NCI-H2196 treated with DMSO at 0.1 percent for 48 hours (cell line): ENCODE results near the gene CAMTA1.

Experiments used
- DNase-seq: peaks from one replicate; lab custom pipeline; 2025; ENCODE audit not compliant: unreplicated experiment; lab: John Stamatoyannopoulos, UW

Gene CAMTA1

DNA sequence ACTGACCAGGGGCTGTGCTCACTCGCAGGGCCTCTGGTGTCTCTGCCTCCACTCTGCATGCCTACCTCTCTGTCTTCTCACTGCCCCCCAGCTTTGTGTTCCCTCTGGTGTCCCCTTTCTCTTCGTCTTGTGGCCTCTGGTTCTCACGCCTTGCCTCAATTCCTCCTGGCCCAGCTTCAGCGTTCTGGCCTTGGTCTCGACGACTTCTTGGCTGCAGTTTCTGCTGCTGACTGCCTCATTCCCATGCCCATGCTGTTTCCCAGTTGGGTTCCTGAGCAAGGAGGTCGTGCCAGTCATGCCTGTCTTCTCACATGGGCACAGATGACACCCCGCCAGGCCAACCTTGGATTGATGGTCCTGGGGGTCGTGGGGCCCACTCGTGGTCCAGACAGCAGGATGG, 562.8 kb downstream of the CAMTA1 start:
- no peak for DNase-seq

DNA sequence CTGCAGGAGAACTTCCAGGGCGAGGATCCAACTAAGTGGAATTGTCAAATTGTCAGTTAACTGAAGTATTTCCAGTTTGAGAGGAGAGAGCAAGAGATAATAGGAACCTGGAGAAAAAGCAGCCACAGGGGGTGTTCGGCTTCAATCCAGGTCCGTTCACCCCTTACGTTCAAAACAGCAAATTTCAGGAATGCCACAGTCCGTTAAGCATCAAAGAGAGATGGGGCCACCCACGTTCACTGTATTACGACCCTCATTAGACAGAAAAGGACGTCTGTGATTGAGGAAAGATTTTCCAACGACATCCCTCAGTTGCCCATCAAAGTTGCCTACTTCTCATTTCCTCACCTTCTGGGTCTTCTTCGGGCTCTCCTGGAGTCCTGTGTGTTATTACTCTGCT, 563.3 kb downstream of the CAMTA1 start:
- DNase-seq: no peak

DNA sequence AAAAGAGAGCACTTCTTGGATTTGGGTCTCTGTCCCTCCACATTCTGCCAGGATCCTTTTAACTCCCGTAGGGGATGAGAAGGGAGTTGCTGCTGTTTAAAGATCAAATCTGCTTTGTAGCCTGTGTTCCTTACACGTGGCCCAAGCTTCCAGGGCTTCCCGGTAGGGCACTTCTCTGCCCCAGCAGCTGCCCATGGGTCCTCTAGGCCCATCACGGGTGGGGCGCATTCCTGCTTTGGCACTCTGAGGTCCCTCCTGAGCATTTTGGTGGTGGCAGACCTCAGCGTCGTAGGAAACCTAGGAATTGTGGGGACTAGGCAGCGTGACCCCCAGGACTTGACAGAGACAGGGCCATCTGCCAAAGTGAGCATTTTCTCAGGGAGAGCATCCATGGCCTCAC, 565.5 kb downstream of the CAMTA1 start:
- DNase-seq: no peak

DNA sequence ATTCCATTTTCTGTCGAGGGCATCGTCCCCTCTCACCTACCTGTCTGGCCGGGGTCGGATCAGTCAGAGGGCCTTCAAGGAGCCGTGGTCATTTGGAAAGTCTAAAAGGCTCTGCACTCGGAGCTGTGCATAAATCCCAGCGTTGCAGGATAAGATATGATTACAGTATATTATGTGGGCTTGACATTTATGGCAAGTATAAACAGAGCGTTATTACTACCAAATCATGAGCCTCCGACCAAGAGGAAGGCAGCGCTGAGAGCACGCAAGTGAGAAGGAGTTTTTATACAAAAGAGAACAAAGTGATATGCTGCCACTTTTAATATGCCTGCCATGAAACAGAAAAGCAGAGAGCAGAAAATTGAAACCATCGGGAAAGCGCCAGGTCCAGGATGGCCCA, 566.4 kb downstream of the CAMTA1 start:
- no peak for DNase-seq

DNA sequence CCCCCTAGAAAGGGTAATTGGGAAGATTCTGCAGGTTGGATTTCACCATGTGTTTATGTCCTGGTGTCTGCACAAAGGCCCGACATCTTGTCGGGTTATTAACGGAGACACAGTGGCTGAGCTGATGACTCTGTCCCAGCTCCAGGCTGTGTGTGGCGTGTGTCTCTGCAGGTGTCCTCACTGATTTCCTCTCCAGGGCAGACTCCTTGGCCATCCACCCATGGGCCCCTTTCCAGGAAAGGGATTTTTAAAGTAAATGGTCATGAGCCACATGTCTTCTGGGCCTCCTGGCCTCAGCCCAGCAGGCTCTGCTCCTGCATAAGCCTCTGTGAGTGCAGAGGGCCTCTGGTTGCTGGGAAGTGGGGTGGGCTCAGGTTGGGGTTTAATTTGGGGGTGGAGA, 567.1 kb downstream of the CAMTA1 start:
- no peak for DNase-seq

DNA sequence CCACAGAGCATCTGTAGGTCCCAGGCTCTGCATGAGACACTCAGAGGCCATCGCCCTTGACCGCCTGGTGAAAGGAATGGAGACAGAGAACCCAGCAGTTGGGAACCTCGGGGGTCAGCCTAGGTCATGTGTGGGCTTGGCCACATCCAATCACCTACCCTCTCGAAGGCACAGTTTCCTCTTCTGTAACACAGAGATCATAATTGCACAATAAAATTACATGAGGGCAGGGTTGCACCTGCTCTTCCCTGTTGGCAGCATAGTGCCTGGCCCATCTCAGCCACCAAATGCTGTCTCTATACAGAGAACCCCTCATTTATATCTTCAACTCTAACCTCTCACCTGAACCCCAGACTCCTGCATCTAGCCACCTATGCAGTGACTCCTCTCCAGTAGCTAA, 567.7 kb downstream of the CAMTA1 start:
- DNase-seq: no peak

DNA sequence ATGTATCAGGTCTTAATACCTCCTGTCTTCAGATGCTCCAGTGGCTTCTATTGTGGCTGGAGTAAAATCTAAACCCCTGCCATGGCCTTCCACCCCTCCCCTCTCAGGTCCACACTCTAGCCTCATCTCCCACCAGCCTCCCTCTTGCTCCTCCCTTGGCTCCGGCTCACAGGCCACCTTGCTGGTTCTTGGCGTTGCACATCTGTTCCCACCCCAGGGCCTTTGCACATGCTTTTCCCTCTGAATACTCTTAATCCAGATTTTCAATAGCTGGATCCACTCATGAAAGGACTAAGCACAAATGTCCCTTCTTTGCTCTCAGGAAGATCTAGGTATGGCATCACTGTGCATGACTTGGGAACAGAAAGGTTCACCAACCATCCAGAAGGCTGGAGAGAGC, 570.4 kb downstream of the CAMTA1 start:
- DNase-seq: no peak

DNA sequence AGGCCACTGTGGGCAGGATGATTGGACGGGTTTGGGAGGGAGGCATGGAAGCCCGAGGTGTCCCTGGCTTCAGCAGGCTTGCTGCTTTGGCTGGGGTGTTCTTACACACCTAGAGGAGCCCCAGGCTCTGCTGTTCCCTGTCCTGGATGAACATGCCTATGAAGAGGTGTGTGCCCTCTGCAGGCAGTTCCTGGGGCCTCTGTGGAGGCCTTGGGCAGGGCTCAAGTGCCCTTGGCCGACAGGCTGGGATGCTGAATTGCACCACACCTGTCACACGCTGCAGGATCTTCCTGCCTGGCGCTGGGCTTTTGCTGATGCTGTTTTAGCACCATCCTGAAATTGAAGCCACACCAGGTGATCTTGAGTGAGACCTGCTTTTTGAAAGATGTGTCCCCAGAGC, 570.8 kb downstream of the CAMTA1 start:
- no peak for DNase-seq

DNA sequence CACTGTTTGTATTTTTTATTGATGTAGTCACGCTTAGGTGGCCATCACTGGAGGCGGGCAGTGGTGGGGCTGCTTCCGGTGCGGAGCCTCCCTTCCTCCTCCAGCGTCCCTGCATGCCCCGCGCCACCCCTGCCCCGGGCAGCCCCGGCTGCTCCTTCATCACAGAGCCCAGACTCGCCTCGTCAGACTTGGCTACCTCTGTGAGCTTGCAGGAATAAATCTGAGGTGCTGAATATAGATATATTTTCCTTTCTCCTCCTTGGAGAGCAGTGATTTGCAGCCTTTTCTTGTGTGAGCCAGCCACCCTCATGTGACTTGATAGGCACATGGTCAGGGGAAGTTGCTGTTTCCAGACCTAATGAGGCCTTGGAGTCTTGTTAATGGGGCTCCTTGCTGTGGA, 573.2 kb downstream of the CAMTA1 start:
- DNase-seq: no peak

DNA sequence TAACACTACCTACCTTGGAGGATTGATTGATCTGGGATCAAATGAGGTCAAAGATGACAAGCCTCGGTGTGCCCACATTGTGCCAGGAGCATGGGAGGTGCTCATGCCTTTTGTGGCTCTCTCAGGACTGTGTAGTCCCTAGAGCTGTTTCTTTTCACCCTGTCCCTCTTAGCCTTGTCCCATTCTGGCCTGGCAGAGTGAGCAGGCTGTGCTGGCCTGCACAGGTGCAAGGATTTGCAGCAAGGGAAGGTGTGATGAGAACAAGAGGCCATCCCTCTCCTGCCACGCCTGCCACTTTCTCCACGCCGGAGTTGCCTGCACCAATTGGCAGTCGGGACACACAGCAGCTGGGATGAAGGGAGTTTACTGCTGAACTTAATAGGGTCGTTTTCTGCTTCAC, 575.3 kb downstream of the CAMTA1 start:
- DNase-seq: no peak

DNA sequence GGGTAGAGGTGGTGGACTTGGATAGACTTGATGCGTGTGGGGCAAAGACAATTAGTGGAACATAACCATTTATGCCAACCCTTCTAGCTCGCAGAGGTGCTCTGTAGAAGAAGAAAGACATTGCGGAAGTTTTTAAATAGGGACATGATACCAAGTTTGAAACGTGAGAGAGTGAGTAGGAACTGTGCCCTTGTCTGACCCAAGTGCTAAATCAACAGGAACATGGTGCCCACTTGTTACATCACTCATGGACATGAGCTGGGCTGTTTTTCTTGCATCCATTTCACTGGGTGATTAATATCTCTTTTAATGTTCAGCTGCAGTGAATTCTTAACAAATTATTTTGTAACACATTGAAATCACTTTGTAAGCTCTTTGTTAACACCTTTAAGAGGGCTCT, 577.7 kb downstream of the CAMTA1 start:
- no peak for DNase-seq

DNA sequence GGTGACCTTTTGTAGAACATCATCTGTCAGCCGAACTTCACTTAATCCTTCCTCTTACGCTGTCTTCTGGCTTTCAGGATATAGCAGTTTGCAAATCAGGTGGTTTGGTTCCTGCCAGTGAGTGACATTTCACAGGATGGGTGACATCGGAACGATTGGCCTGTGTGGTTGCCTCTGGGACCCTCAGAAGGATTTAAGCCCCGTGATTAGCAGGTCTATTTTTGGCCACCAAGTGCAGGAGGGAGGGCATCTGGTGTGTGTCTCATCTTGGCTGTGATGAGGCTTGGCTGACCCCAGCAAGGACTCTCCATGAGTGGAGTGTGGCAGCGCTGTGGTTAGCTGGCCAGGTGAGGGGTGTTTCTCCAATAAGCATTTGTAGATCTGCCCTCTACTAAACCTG, 578.2 kb downstream of the CAMTA1 start:
- DNase-seq: no peak

DNA sequence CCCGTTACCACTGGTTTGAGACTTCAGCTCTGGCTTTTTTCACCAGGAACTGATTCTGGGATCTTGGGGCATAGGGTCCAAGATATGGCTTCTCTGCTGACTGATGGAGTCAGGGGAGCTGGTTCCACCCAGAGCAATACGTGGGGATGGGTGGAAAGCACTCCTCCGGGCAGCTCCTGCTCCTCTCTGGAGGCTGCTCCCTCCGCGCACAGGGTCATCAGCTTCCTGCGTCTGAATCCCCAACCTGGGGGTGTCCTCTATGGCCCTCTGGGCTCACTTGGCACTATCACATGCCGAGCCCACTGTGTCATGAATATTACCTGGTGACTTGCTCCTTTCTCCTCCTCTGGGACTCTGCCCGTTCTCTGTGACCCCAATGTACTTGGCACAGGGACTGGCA, 580.5 kb downstream of the CAMTA1 start:
- DNase-seq: no peak

DNA sequence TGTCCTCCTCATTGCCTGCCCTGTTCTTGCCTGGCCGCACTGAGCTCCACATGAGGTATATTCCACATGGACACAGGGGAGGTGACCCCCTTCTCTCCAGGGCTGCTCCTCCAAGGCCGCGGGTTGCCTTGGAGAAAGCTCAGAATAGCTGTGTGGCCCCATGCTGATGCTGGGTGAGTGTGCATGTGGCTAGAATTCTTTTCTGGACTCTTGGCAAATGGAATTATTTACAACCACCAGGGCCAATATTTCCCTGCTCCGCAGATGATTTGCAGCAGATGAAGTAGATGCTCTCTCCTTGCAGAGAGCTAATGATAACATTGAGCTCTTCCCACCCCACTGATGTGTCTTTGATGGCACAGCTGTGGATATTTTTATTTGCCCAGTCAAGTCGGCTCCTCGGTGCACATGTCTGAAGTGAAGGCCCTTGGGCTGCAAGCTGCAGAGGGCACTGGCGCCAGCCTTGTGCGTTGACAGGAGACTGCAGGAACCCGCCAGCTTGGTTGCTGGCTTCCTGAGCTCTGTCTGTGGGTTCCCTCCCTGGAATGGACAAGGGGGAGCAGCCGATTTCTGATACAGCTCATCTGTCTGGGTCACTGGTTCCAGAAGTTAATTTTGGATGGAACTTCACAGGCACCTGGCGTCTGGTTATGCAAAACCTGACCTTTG, 581.2 kb downstream of the CAMTA1 start:
- peak; percentile 41 for DNase-seq

DNA sequence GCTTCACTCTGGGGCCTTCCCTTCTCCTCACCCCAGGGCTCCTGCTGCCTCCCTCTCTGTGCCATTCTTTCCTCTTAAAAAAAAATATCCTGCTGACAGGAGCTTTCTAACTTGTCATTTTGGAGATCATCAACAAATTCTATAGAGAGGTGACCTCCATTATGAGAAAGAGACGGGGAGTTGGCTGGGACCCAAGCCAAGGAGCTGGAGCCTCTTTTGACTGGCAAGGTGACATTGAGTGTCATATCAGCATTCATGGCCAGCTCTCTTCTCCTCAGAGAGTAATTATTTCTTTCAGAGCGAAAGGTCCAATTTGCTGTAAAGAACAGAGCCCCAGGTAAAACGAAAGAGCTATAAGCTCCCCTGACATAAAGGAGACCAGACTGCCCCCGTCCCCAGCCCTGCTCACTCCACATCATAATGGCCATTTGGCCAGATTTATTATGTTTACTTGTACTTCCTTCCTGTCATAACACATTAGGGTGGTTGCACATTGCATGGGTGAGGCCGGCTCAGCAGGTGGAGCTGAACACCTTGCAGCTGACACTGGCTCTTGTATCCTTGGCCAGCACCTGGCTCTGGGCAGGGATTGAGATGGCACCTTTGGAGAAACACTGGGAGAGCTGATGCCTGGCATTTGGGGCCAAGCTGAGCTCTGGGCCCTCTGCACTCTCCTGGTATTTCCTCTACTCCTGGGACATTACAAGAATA, 581.9 kb downstream of the CAMTA1 start:
- DNase-seq: peak; percentile 47

DNA sequence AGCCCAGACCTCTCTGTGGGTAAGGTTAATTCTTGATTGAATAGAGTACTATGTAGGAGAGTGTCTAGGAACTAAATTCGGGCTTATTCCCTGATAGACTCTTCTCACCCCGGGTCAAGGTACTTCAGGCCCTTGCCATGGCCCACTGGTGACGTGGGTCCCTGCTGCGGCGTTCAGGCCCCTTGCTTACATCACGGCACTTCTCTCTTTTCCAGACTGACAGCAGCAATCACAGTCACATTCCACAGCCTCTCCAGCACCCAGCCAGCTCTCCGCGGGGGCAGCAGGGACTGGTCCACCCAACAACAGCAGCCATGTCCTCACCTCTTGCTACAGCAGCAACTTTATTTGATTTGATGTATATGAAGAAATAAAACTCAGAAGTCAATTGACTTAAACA, 584.6 kb downstream of the CAMTA1 start:
- no peak for DNase-seq

DNA sequence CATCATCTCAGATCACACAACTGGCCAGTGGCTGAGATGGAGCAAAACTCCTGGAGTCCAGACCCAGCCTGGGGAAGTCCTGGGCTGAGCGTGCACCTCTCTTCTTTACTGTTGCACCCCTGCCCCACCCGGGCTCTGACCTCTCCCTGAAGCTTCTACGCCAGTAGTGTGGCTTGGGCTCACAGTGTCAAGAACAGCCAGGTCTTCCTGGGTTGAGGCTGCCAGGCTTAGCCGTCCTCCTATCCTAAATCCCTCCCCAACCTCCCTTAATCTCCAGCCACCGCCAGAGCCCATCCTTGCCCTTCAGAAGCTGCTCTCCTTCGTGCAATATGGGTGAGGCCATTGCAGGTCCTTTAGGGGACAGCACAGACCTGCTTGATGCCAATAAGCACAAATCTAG, 586.7 kb downstream of the CAMTA1 start:
- no peak for DNase-seq

DNA sequence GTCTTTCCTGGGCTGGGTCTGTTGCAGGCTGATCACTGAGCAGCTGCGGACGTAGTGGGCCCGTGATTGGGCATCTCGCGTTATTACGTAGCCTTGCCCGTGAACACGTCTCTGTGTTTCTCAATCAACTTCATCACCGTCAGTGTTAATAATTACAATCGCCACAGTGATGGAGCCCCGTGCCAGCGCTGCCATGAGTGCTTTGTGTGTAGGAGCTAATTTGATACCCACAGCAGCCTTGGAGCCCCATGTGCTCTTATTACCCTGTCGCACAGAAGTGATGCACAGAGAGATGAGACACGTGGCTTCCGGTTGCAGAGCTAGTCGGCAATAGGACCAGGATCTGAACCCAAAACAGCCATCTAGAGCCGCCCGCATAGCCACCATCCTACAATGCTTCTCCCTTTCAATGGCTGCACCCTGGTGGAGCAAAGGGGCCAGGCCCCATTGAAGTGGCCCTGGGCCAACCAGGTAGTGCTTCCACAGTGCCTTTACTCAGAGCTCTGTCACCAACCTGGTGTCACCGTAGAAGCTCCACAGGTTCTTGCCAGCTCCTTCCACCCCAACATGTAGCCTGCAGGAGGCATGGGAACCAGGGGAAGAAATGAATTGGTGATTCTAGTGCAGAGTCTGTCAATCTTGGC, 587.3 kb downstream of the CAMTA1 start:
- no peak for DNase-seq

DNA sequence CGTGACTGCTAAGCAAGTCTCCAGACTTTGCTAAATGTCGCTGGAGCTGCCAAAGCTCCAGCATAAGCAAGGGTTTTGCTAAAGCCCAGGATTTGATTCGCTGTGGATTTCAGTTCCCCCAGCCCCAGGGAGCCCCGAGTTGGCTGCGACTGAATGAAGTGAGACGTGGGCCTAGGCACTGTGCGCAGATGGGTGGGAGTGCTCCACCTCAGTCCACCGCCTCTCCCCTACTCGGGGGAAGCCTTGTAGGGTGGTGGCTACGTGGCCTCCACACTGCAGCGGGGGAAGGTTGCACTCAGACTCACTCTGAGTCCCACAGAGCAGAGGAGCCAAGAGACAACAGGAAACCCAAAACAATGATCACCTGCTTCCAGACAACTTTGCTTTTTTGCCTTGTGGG, 588.0 kb downstream of the CAMTA1 start:
- no peak for DNase-seq

DNA sequence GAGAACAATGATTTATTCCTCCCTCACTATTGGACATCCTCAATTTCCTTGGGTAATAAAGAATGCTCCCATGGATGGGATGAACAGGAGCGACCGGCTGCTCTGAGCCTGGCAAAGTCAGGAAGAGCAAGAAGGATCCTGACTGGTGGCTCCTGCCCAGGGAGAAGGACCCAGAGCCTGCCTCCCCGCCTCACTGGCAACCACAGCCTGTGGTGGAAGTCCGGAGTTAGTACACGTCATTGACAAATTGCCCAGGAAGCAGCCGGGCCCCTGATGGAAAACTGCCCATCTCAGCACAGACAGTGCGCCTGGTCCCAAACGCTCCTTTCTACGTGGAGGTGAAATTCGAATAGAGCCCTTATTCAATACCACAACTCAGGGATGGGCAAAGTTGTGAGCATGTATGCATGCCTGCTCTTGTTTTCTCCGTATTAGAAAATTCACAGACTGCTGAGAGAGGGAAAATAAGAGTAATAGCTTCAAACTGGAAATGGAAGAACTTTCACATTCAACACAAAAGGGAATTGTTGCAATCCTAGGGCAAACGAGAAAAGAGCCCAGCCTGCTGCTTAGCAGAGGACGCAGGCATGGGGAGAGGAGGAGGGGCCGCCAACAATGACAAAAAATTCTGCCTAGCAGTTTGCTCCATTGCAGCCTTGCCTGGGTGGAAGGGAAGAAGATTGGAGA, 588.8 kb downstream of the CAMTA1 start:
- DNase-seq: no peak

DNA sequence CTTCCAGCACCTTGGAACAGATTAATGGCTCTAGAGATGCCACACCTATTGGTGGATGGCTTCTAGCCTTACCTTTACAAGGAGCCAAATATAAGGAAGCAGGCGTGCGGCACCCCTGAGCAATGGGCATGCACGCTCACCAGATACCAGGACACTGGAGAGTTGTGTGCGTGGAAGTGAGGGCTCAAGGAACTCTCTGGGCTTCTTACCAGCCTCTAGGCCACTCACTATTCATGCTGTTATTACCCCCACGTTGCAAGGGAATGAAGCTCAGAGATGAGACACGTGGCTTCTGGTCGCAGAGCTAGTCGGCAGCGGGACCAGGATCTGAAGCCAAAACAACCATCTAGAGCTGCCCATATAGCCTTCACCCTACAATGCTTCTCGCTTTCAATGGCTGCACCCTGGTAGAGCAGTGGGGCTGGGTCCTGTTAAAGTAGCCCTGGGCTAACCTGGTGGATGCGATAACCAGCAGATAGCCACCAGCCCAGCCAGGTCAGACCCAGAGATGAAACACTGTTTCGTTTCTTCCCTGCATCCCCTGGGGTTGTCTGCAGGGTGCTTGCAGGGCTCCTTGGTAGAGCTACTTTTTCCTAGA, 589.4 kb downstream of the CAMTA1 start:
- DNase-seq: no peak

DNA sequence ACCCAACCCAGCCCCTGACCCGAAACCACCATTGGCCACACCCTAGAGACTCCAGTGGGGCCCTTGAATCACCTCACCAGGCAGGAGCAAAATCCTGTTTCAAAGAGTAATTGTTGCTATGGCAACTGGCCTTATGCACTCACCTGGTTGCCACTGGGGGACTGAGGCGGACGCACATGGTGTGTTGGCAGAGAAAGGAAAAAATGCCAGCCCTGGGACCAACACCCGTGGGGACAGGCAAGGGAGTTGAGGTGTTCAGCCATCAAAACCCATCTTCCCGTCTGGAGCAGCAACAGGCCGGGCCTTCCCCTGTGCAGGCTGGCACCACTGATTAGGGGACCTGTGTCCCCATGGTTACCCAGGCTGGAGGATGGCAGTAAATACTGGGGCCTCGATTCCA, 590.1 kb downstream of the CAMTA1 start:
- no peak for DNase-seq
